HepG2 (cell line): ENCODE results near the gene PAM16. TPM values are rescaled to one million over a fixed set of nuclear protein-coding genes. Genes with fewer than 3 reads are reported as not detected.

Experiments
- BATF2 ChIP-seq: sonication (generic); formaldehyde crosslinking; IDR thresholded peaks from 2 replicates; pipeline ENCODE4 v1.8.0; 2022; ENCODE audit warnings: mild to moderate bottlenecking, missing genetic modification reagents, moderate library complexity
- FOSL2 ChIP-seq: sonication (generic); formaldehyde crosslinking; IDR thresholded peaks from 2 replicates; pipeline ENCODE4 v1.4.0; 2020; ENCODE audit warnings: missing genetic modification reagents
- HDAC2 ChIP-seq: sonication (generic); formaldehyde crosslinking; IDR thresholded peaks from 2 replicates; pipeline ENCODE4 v1.4.0; 2020; ENCODE audit warnings: missing genetic modification reagents
- HNRNPLL ChIP-seq: fragments of 200-400 bp; formaldehyde crosslinking; IDR thresholded peaks from 2 replicates; pipeline ENCODE4 v1.6.1; 2017; ENCODE audit warnings: mild to moderate bottlenecking, low read depth, low read length; ENCODE audit not compliant: poor library complexity, severe bottlenecking
- MAX ChIP-seq: IDR thresholded peaks from 2 replicates; pipeline ENCODE4 v1.6.1; 2012; ENCODE audit warnings: inconsistent platforms
- NR2F6 ChIP-seq, 2 experiments: IDR thresholded peaks; 2 replicates each; pipeline ENCODE4 v1.6.1; 2016; ENCODE audit warnings: antibody characterized with exemption in 1 of 2, mild to moderate bottlenecking in 1 of 2
- PHF20 ChIP-seq: sonication (generic); formaldehyde crosslinking; IDR thresholded peaks from 2 replicates; pipeline ENCODE4 v1.5.0; 2020; ENCODE audit warnings: mild to moderate bottlenecking, missing genetic modification reagents
- POGZ ChIP-seq: sonication (generic); formaldehyde crosslinking; IDR thresholded peaks from 2 replicates; pipeline ENCODE4 v1.4.0; 2020; ENCODE audit warnings: mild to moderate bottlenecking, missing genetic modification reagents
- PRDM10 ChIP-seq: sonication (generic); formaldehyde crosslinking; IDR thresholded peaks from 2 replicates; pipeline ENCODE4 v1.4.0; 2020; ENCODE audit warnings: low read depth, missing genetic modification reagents
- ZBTB3 ChIP-seq: sonication (generic); formaldehyde crosslinking; IDR thresholded peaks from 2 replicates; pipeline ENCODE4 v1.4.0; 2020; ENCODE audit warnings: low read depth, mild to moderate bottlenecking, moderate library complexity, missing genetic modification reagents, borderline replicate concordance
- ZNF142 ChIP-seq: sonication (generic); formaldehyde crosslinking; IDR thresholded peaks from 2 replicates; pipeline ENCODE4 v1.4.0; 2020; ENCODE audit warnings: missing genetic modification reagents
- ZNF710 ChIP-seq: sonication (generic); formaldehyde crosslinking; IDR thresholded peaks from 2 replicates; pipeline ENCODE4 v1.5.0; 2020; ENCODE audit warnings: mild to moderate bottlenecking, missing genetic modification reagents, borderline replicate concordance
- polyA plus RNA-seq, 8 experiments: library from polyadenylated mRNA; depleted of rRNA in 3 of 8; stranded (reverse) in 7 of 8; unstranded in 1 of 8; fragments of >200 nt; fragmentation: Illumina TruSeq in 4 of 8; extraction: Trizol in 4 of 8; gene quantifications; 2 replicates each; pipeline versions ENCODE4 v1.2.1 to v1.2.3, GENCODE V29; 2011 to 2016; ENCODE audit warnings: low read depth in 4 of 8, missing spikeins in 1 of 8, mixed read lengths in 1 of 8; ENCODE audit not compliant: insufficient read depth in 1 of 8
- total RNA-seq, 5 experiments: library from RNA; depleted of rRNA; stranded (reverse); fragments of >200 nt; fragmentation: Illumina TruSeq; extraction: Trizol; gene quantifications; 2 replicates each; pipeline ENCODE4 v1.2.3, GENCODE V29; 2016; ENCODE audit warnings: low read depth in 1 of 5

PAM16 gene
- total and polyA plus RNA-seq, 2 of the 13 experiments (the other 11 are each of a cell fraction or from before 2014, with no cell fraction given), result 51.5 to 51.8 TPM

- TF ChIP-seq POGZ, result 0 out of 2 replicates have a peak, but pooled peaks have one; percentile 17
- TF ChIP-seq PRDM10 (CRISPR knock-in tag), result peak; percentile 51; the same call in 1 of the 2 replicates
- 0 out of 2 replicates have a peak, but pooled peaks have one; percentile 63 for TF ChIP-seq ZBTB3 (CRISPR knock-in tag)
- TF ChIP-seq BATF2, result no peak
- TF ChIP-seq ZNF710 (CRISPR knock-in tag), result peak; percentile 64; the same call in 1 of the 2 replicates
- TF ChIP-seq ZNF142, result peak; percentile 94
- 0 out of 2 replicates have a peak, but pooled peaks have one; percentile 15 for TF ChIP-seq NR2F6 (IDR thresholded peaks at IDR 0.05)
- no peak; the same call in 1 of the 2 replicates for TF ChIP-seq NR2F6 (CRISPR knock-in tag; IDR thresholded peaks at IDR 0.05)
- 0 out of 2 replicates have a peak, but pooled peaks have one; percentile 18 for TF ChIP-seq HDAC2
- 0 out of 2 replicates have a peak, but pooled peaks have one; percentile 14 for TF ChIP-seq FOSL2 (CRISPR knock-in tag)
- peak; percentile 63 for TF ChIP-seq MAX
- TF ChIP-seq PHF20 (CRISPR knock-in tag), result 0 out of 2 replicates have a peak, but pooled peaks have one; percentile 12
- peak; percentile 49 for TF ChIP-seq HNRNPLL
Observed at GRCh38 chr16:4313563-4314531, 37.3 kb downstream of the PAM16 start (continued).
